Lung (tissue), 12 donors: Measurements from ENCODE around the gene KCNMB2. TPM values are rescaled to one million over a fixed set of nuclear protein-coding genes. Genes with fewer than 3 reads are reported as not detected.

Source experiments
- ATAC-seq: fragments of 200-7000 bp; cut with Tn5 transposase; one replicate; pipeline ENCODE4 v1.9.1; 2020; ENCODE audit warnings: moderate number of reproducible peaks; ENCODE audit not compliant: insufficient read depth, low FRiP score
- DNase-seq, 3 donors: peaks; one replicate each; pipeline ENCODE4 v3.0.0-alpha.2; 2013 to 2017
- H3K27ac ChIP-seq, 2 donors: one replicate each; pipeline ENCODE4 v1.5.1; 2013; ENCODE audit warnings: mild to moderate bottlenecking in 2 of 2, moderate library complexity in 2 of 2, control low read depth in 1 of 2, inconsistent platforms in 1 of 2, low read depth in 1 of 2, low read length in 1 of 2
- H3K27me3 ChIP-seq, 3 donors: one replicate each; pipeline ENCODE4 v1.5.1; 2013; ENCODE audit warnings: low read length in 2 of 3; ENCODE audit not compliant: control insufficient read depth in 3 of 3, insufficient read depth in 3 of 3
- H3K36me3 ChIP-seq, 4 donors: one replicate each; pipeline ENCODE4 v1.5.1; 2013; ENCODE audit warnings: low read length in 4 of 4, mild to moderate bottlenecking in 1 of 4, moderate library complexity in 1 of 4; ENCODE audit not compliant: control insufficient read depth in 4 of 4, insufficient read depth in 4 of 4
- H3K4me1 ChIP-seq, 5 donors: one replicate each; pipeline ENCODE4 v1.5.1; 2013; ENCODE audit warnings: low read length in 5 of 5, mild to moderate bottlenecking in 2 of 5, moderate library complexity in 1 of 5; ENCODE audit not compliant: control insufficient read depth in 5 of 5, insufficient read depth in 5 of 5
- H3K4me3 ChIP-seq: one replicate; pipeline ENCODE4 v1.5.1; 2013; ENCODE audit warnings: mild to moderate bottlenecking, control low read depth, moderate library complexity
- H3K9ac ChIP-seq, 2 donors: one replicate each; pipeline ENCODE4 v1.5.1; 2013; ENCODE audit warnings: low read length in 2 of 2, control low read depth in 1 of 2; ENCODE audit not compliant: insufficient read depth in 1 of 2
- H3K9me3 ChIP-seq, 4 donors: one replicate each; pipeline ENCODE4 v1.5.1; 2013; ENCODE audit warnings: low read length in 3 of 4, mild to moderate bottlenecking in 1 of 4, moderate library complexity in 1 of 4; ENCODE audit not compliant: control insufficient read depth in 4 of 4, insufficient read depth in 3 of 4
- WGBS, 2 donors: extraction: QIAGEN DNeasy Blood & Tissue Kit; methylation state at CpG; one replicate each; pipeline ENCODE4 v1.1.7; 2013; 5-methylcytosine and 5-hydroxymethylcytosine counted together
- polyA plus RNA-seq, 2 donors: library from polyadenylated mRNA; stranded (reverse); fragments of 200-250 nt; gene quantifications; one replicate each; pipeline ENCODE4 v1.2.1, GENCODE V29; 2013
- total RNA-seq, 2 donors: library from RNA; depleted of rRNA in 1 of 2; stranded (reverse); fragments of >200 nt in 1 of 2; gene quantifications; one replicate each; pipeline ENCODE4 v1.2.1, GENCODE V29; 2014 to 2021
- TF ChIP-seq, protein P1 (sequence below): IDR thresholded peaks from 2 replicates; pipeline ENCODE4 v1.5.1; 2012; ENCODE audit warnings: mild to moderate bottlenecking; ENCODE audit errors: control extremely low read depth, extremely low read depth
- donor health status: control.
- donor health status: control.
- donor health status: Bipolar disorder and iron deficiency.
- donor health status: healthy.
- donor health status: DM: yes; HTN: yes; CAD: no.

The KCNMB2 gene
- total and polyA plus RNA-seq, 4 donors, result 0.62 to 12.2 (median 1.2) TPM

DNA sequence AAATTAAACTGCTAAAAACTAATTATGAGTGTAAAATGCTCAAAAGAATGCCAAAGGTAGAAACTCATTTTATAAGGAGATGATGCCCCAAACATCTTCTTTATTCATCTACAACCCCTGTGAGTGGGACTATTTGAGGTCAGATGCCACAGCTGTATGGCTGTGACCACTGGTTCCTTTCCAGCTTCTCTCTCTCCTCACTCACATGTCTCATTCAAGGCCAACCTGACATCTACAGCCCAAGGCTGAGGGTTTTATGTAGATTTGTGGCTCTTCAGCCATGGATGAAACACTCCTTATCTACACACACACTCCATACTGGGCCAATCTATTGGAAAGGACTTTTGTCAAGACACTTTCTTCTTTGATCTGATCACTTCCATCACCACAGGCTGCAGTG, 231.3 kb downstream of the KCNMB2 start:
- Histone ChIP-seq H3K27me3 (no peaks in the 10 kb centered on the region), H3K9me3 (no peaks in the 10 kb centered on the region), H3K36me3 (no peaks in the 10 kb centered on the region), H3K4me3 (no peak overlapping the region), H3K27ac (no peak overlapping the region), H3K4me1 (peaks cover 0 to 9% (median 0%) of the 10 kb centered on the region in 5 donors), H3K9ac (no peak overlapping the region)
- no peak for ATAC-seq
- no peak for DNase-seq
- TF ChIP-seq, protein P1, sequence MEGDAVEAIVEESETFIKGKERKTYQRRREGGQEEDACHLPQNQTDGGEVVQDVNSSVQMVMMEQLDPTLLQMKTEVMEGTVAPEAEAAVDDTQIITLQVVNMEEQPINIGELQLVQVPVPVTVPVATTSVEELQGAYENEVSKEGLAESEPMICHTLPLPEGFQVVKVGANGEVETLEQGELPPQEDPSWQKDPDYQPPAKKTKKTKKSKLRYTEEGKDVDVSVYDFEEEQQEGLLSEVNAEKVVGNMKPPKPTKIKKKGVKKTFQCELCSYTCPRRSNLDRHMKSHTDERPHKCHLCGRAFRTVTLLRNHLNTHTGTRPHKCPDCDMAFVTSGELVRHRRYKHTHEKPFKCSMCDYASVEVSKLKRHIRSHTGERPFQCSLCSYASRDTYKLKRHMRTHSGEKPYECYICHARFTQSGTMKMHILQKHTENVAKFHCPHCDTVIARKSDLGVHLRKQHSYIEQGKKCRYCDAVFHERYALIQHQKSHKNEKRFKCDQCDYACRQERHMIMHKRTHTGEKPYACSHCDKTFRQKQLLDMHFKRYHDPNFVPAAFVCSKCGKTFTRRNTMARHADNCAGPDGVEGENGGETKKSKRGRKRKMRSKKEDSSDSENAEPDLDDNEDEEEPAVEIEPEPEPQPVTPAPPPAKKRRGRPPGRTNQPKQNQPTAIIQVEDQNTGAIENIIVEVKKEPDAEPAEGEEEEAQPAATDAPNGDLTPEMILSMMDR, result no peak

DNA sequence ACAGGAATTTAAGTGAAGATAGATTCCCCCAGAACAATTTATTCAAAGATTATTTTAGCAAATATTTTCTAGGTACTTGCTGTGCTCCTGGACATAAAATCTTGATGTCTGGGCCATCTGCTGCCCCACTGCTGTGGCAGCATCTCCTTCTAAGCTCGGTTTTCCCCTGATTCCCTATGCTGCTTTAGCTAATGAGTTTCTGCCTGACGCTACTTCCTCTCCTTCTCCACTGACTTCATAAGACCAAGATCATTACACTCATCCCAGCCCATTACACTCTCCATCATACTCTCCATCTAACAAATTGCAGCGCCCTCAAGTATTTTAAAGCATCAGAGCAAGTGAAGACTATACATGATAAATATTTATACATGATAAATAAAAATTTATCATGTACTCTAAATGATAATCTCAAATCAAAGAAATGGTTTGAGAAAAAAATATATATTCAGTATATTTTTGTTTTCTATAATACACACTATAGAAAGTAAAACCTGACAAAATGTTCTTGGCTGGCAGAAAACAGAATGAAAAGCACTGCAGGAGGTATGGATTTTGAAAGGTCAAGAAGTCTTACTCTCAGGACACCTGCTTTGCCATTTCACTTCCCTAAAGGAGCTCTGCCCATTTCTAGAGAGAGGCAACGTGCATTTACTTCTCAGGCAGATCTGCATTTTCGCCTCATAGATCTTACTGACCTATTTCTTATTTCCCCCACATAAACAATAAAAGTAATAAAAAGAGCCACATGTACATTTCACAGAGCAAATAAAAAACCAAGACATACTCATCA, 232.0 kb downstream of the KCNMB2 start:
- H3K4me1 ChIP-seq, result peaks cover 0 to 9% (median 0%) of the 10 kb centered on the region in 5 donors
- no peaks in the 10 kb centered on the region for H3K9me3 ChIP-seq
- DNase-seq (no peak), ATAC-seq (no peak)
- no peak overlapping the region for H3K4me3 ChIP-seq
- no peak overlapping the region for H3K27ac ChIP-seq
- H3K9ac ChIP-seq, result no peak overlapping the region
- H3K27me3 ChIP-seq, result no peaks in the 10 kb centered on the region
- WGBS, 2 donors, result 82 to 90% methylated on average over 5 of the region's 5 CpGs
- H3K36me3 ChIP-seq, result no peaks in the 10 kb centered on the region
- TF ChIP-seq, protein P1, result no peak

DNA sequence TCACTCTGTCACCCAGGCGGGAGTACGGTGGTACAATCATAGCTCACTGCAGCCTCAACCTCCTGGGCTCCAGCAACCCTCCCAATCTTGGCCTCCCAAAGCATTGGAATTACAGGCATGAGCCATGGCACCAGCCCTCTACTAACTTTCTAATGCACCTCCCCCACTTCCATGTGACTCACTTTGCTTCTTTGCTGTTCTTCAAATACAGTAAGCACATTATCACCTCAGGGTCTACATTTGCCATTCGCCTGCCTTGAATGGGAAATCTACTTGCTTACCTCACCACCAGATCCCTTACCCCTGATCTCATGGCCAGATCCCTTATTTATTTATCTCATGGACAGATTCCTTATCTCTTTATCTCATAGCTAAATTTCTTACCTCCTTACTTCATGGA, 235.3 kb downstream of the KCNMB2 start:
- DNase-seq (no peak), ATAC-seq (no peak)
- no peak overlapping the region for H3K9ac ChIP-seq
- no peak overlapping the region for H3K27ac ChIP-seq
- no peak overlapping the region for H3K4me3 ChIP-seq
- H3K9me3 ChIP-seq, result no peaks in the 10 kb centered on the region
- no peaks in the 10 kb centered on the region for H3K36me3 ChIP-seq
- WGBS, 2 donors, result 84 to 95% methylated on average over 3 of the region's 3 CpGs
- TF ChIP-seq, protein P1, result no peak
- peaks cover 0 to 7% (median 0%) of the 10 kb centered on the region in 5 donors for H3K4me1 ChIP-seq
- H3K27me3 ChIP-seq, result no peaks in the 10 kb centered on the region
